K562 (cell line): Measurements from ENCODE around the gene TOR1AIP1. TPM values are rescaled to one million over a fixed set of nuclear protein-coding genes. Genes with fewer than 3 reads are reported as not detected.

Experiments
- BACH1 ChIP-seq: fragments of 200-800 bp; sonication (Bioruptor generic); IDR thresholded peaks from 2 replicates; pipeline ENCODE4 v1.6.1; 2016; ENCODE audit warnings: missing genetic modification characterization, missing compliant biosample characterization
- BRD9 ChIP-seq: fragments of 450-650 bp; IDR thresholded peaks from 2 replicates; pipeline ENCODE4 v1.6.1; 2018; ENCODE audit warnings: low read depth; ENCODE audit not compliant: partially characterized antibody
- CBFA2T3 ChIP-seq: fragments of 450-650 bp; IDR thresholded peaks from 2 replicates; pipeline ENCODE4 v1.6.1; 2017
- CSDE1 ChIP-seq, 2 experiments: fragments of 450-650 bp; IDR thresholded peaks; 2 replicates each; pipeline ENCODE4 v1.6.1; 2016; ENCODE audit warnings: mild to moderate bottlenecking in 1 of 2
- DPF2 ChIP-seq: fragments of 450-650 bp; IDR thresholded peaks from 2 replicates; pipeline ENCODE4 v1.6.1; 2016
- FOXJ2 ChIP-seq: fragments of 200-800 bp; sonication (Bioruptor generic); IDR thresholded peaks from 2 replicates; pipeline ENCODE4 v1.6.1; 2016; ENCODE audit warnings: missing genetic modification characterization, missing compliant biosample characterization
- GATAD2A ChIP-seq: fragments of 450-650 bp; IDR thresholded peaks from 2 replicates; pipeline ENCODE4 v1.6.1; 2017
- HLTF ChIP-seq: fragments of 450-650 bp; IDR thresholded peaks from 2 replicates; pipeline ENCODE4 v1.6.1; 2016
- IRF1 ChIP-seq: sonication (generic); formaldehyde crosslinking; IDR thresholded peaks from 2 replicates; pipeline ENCODE4 v1.8.0; 2022; ENCODE audit warnings: missing genetic modification reagents, mild to moderate bottlenecking, borderline replicate concordance
- KLF1 ChIP-seq: fragments of 450-650 bp; IDR thresholded peaks from 2 replicates; pipeline ENCODE4 v1.6.1; 2016; ENCODE audit warnings: missing genetic modification characterization, missing compliant biosample characterization
- MCM7 ChIP-seq, 2 experiments: fragments of 450-650 bp; IDR thresholded peaks; 2 replicates each; pipeline ENCODE4 v1.6.1; 2016 to 2018
- MLLT1 ChIP-seq, 2 experiments: fragments of 450-650 bp; IDR thresholded peaks; 2 replicates each; pipeline ENCODE4 v1.6.1; 2016
- NKRF ChIP-seq: fragments of 450-650 bp; IDR thresholded peaks from 2 replicates; pipeline ENCODE4 v1.6.1; 2016; ENCODE audit warnings: borderline replicate concordance
- OTX1 ChIP-seq: fragments of 450-650 bp; formaldehyde crosslinking; IDR thresholded peaks from 2 replicates; pipeline ENCODE4 v1.4.0; 2022; ENCODE audit warnings: mild to moderate bottlenecking
- SIRT6 ChIP-seq: IDR thresholded peaks from one replicate; pipeline ENCODE4 v1.6.1; 2012; ENCODE audit warnings: low read depth, mild to moderate bottlenecking, control low read depth, inconsistent platforms, low read length, moderate library complexity
- TRIM25 ChIP-seq: fragments of 450-650 bp; IDR thresholded peaks from 2 replicates; pipeline ENCODE4 v1.7.0; 2016; ENCODE audit warnings: borderline replicate concordance
- ZBTB26 ChIP-seq: fragments of 450-650 bp; formaldehyde crosslinking; IDR thresholded peaks from 2 replicates; pipeline ENCODE4 v1.4.0; 2022; ENCODE audit warnings: missing genetic modification characterization
- ZBTB9 ChIP-seq: fragments of 450-650 bp; formaldehyde crosslinking; IDR thresholded peaks from 2 replicates; pipeline ENCODE4 v1.4.0; 2020; ENCODE audit warnings: mild to moderate bottlenecking, moderate library complexity
- ZNF133 ChIP-seq: fragments of 250-450 bp; sonication (Bioruptor Pico); IDR thresholded peaks from 2 replicates; pipeline ENCODE4 v1.4.0; 2020; ENCODE audit warnings: mild to moderate bottlenecking
- ZNF224 ChIP-seq: sonication (generic); formaldehyde crosslinking; IDR thresholded peaks from 2 replicates; pipeline ENCODE4 v1.8.0; 2022; ENCODE audit warnings: mild to moderate bottlenecking, missing genetic modification reagents
- ZNF717 ChIP-seq: fragments of 250-450 bp; sonication (Bioruptor Pico); IDR thresholded peaks from 2 replicates; pipeline ENCODE4 v1.5.0; 2021
- ZNF785 ChIP-seq: fragments of 250-450 bp; sonication (Bioruptor Pico); IDR thresholded peaks from 2 replicates; pipeline ENCODE4 v1.4.0; 2020; ENCODE audit warnings: mild to moderate bottlenecking
- polyA plus RNA-seq, 8 experiments: library from polyadenylated mRNA; depleted of rRNA in 4 of 8; stranded (reverse) in 5 of 8; unstranded in 3 of 8; fragments of >200 nt; fragmentation: Nextera tagmentation in 2 of 8; fragmentation: Illumina TruSeq in 1 of 8; extraction: Ambion mirVana in 2 of 8; extraction: Trizol in 1 of 8; gene quantifications; 2 replicates each; pipeline versions ENCODE4 v1.2.1 to v1.2.3, GENCODE V29; 2011 to 2014; ENCODE audit warnings: inconsistent platforms in 1 of 8, missing spikeins in 1 of 8
- total RNA-seq, 7 experiments: library from RNA; depleted of rRNA in 6 of 7; stranded (reverse); fragments of >200 nt in 6 of 7; fragmentation: Illumina TruSeq in 2 of 7; extraction: Trizol in 2 of 7; gene quantifications; 2 replicates each; pipeline versions ENCODE4 v1.2.1 to v1.2.3, GENCODE V29; 2011 to 2021; ENCODE audit warnings: low replicate concordance in 1 of 7

TOR1AIP1 gene
- total and polyA plus RNA-seq, 9 of the 15 experiments (the other 6 are each of a cell fraction or from before 2014, with no cell fraction given) = 18.1 to 46.9 (median 35.5) TPM

GRCh38 chr1:179881642-179882252 lies 338 bp upstream of the TOR1AIP1 start (continued):
- TF ChIP-seq MCM7 (IDR thresholded peaks at IDR 0.05) = no peak
- TF ChIP-seq ZBTB26 (CRISPR knock-in tag) = peak; percentile 84
- TF ChIP-seq IRF1 (CRISPR knock-in tag) = no peak; the same call in 1 of the 2 replicates
- no peak for TF ChIP-seq KLF1 (tag)
- TF ChIP-seq GATAD2A = 0 out of 2 replicates have a peak, but pooled peaks have one; percentile 29
- peak; percentile 81; the same call in 1 of the 2 replicates for TF ChIP-seq ZNF224 (CRISPR knock-in tag)
- 0 out of 2 replicates have a peak, but pooled peaks have one; percentile 2 for TF ChIP-seq CBFA2T3
- TF ChIP-seq ZNF133 (CRISPR knock-in tag) = no peak
- TF ChIP-seq ZBTB9 (CRISPR knock-in tag) = 0 out of 2 replicates have a peak, but pooled peaks have one; percentile 52
- TF ChIP-seq DPF2 = peak; percentile 20; the same call in 1 of the 2 replicates
- peak; percentile 56 to 91; a peak in 3 of 4 replicates for TF ChIP-seq MLLT1 (IDR thresholded peaks at IDR 0.05)
- TF ChIP-seq TRIM25 = 0 out of 2 replicates have a peak, but pooled peaks have one; percentile 29
- peak; percentile 78 for TF ChIP-seq NKRF
- TF ChIP-seq BACH1 = 0 out of 2 replicates have a peak, but pooled peaks have one; percentile 69
- no peak for TF ChIP-seq ZNF785
- TF ChIP-seq FOXJ2 (tag) = no peak
- peak; percentile 91; the same call in 1 of the 2 replicates for TF ChIP-seq OTX1 (CRISPR knock-in tag)
- TF ChIP-seq ZNF717 (CRISPR knock-in tag) = no peak; the same call in 1 of the 2 replicates
- no peak for TF ChIP-seq SIRT6
- no peak for TF ChIP-seq CSDE1 (IDR thresholded peaks at IDR 0.05)
- no peak for TF ChIP-seq BRD9
- TF ChIP-seq HLTF = peak; percentile 71; the same call in 1 of the 2 replicates
